ENCODE data around the gene PRELID3B. TPM values are rescaled to one million over a fixed set of nuclear protein-coding genes. Genes with fewer than 3 reads are reported as not detected.

PRELID3B gene
- total RNA-seq, 4 donors from 2014 or later = 25.4 to 42.2 (median 32.8) TPM

DNA sequence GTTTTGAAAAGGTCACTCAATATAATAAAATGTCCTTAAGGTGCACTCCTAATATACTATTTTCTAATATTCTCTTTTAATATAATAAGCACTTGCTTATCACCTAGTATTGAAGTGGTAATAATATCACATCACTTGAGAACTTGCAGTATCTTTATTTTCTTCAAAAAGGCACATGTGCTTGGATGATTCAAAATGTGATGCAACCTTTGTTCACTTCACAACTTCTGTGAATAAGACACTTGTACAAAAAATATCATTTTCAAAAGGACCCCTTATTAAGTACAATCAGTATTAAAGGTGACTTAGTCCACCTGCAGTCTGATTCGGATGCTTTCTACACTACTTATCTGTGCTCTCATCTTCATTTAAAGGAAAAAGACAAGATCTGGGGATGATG, 3.4 kb downstream of the PRELID3B start:
- Histone ChIP-seq H3K36me3 (peaks cover 38% of the 10 kb centered on the region), H3K27me3 (no peaks in the 10 kb centered on the region), H3K4me3 (no peak overlapping the region), H3K9me3 (no peaks in the 10 kb centered on the region), H3K27ac (no peak overlapping the region), H3K4me1 (peaks cover 39% of the 10 kb centered on the region)
- no peak for TF ChIP-seq EP300 (IDR thresholded peaks at IDR 0.05)
- 59% methylated on average over 1 of the region's 1 CpG for WGBS
- DNase-seq (ENCODE audit: low spot score in 2 of 2) = no peak

DNA sequence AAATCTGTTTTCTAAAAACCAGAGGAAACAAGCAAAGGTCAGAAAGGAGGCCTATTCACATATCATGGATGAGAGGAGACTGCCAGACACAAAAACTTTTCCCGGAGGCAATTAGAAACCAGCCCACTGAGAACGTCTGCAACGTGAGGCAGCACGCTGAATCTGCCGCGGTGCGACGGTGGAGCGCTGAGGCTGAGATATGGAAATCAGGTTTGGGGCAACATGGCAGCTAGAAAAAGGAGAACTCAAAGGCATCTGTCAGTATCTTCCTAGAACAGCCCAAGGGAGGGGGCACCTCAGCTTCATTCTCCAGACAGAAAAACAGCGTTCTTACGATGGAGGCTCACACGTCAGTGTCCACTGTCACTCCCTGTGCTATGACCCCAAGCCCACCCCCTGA, 5.2 kb downstream of the PRELID3B start:
- WGBS = 93% methylated on average over 12 of the region's 12 CpGs
- Histone ChIP-seq H3K9me3 (no peaks in the 10 kb centered on the region), H3K4me3 (no peak overlapping the region), H3K4me1 (peaks cover 36% of the 10 kb centered on the region), H3K36me3 (peaks cover 38% of the 10 kb centered on the region), H3K27me3 (no peaks in the 10 kb centered on the region), H3K27ac (no peak overlapping the region)
- TF ChIP-seq POLR2A (IDR thresholded peaks at IDR 0.05) = no peak
- no peak for TF ChIP-seq POLR2AphosphoS5 (IDR thresholded peaks at IDR 0.05)
- TF ChIP-seq CTCF (IDR thresholded peaks at IDR 0.05) = no peak
- no peak for TF ChIP-seq EP300 (IDR thresholded peaks at IDR 0.05)
- no peak for DNase-seq (ENCODE audit: low spot score in 2 of 2)

GRCh38 chr20:59035381-59035780, 7.2 kb downstream of the PRELID3B start:
- no peak overlapping the region for H3K4me3 ChIP-seq
- peaks cover 31% of the 10 kb centered on the region for H3K4me1 ChIP-seq
- WGBS = 98% methylated on average over 3 of the region's 3 CpGs
- TF ChIP-seq EP300 (IDR thresholded peaks at IDR 0.05) (no peak), POLR2A (IDR thresholded peaks at IDR 0.05) (no peak), CTCF (IDR thresholded peaks at IDR 0.05) (no peak), POLR2AphosphoS5 (IDR thresholded peaks at IDR 0.05) (no peak)
- DNase-seq (ENCODE audit: low spot score in 2 of 2) = no peak
- H3K27ac ChIP-seq = no peak overlapping the region
- peaks cover 38% of the 10 kb centered on the region for H3K36me3 ChIP-seq
- no peaks in the 10 kb centered on the region for H3K27me3 ChIP-seq
- no peaks in the 10 kb centered on the region for H3K9me3 ChIP-seq

GRCh38 chr20:59033616-59034165, 8.9 kb downstream of the PRELID3B start:
- H3K27me3 ChIP-seq = no peaks in the 10 kb centered on the region
- no peak for DNase-seq (ENCODE audit: low spot score in 2 of 2)
- H3K4me3 ChIP-seq = no peak overlapping the region
- peaks cover 36% of the 10 kb centered on the region for H3K4me1 ChIP-seq
- H3K27ac ChIP-seq = no peak overlapping the region
- 95% methylated on average over 2 of the region's 2 CpGs for WGBS
- H3K9me3 ChIP-seq = no peaks in the 10 kb centered on the region
- peaks cover 54% of the 10 kb centered on the region for H3K36me3 ChIP-seq
- no peak for TF ChIP-seq POLR2AphosphoS5 (IDR thresholded peaks at IDR 0.05)
- TF ChIP-seq POLR2A (IDR thresholded peaks at IDR 0.05) = no peak
- no peak for TF ChIP-seq EP300 (IDR thresholded peaks at IDR 0.05)
- no peak for TF ChIP-seq CTCF (IDR thresholded peaks at IDR 0.05)

- 97% methylated on average over 1 of the region's 1 CpG for WGBS
- no peak overlapping the region for H3K27ac ChIP-seq
- TF ChIP-seq CTCF (IDR thresholded peaks at IDR 0.05) = no peak
- no peak for TF ChIP-seq POLR2A (IDR thresholded peaks at IDR 0.05)
- TF ChIP-seq POLR2AphosphoS5 (IDR thresholded peaks at IDR 0.05) = no peak
- TF ChIP-seq EP300 (IDR thresholded peaks at IDR 0.05) = no peak
- H3K4me1 ChIP-seq = peaks cover 39% of the 10 kb centered on the region
- DNase-seq (ENCODE audit: low spot score in 2 of 2) = no peak
- no peaks in the 10 kb centered on the region for H3K27me3 ChIP-seq
- H3K4me3 ChIP-seq = peak overlapping the region; percentile 91
- H3K9me3 ChIP-seq = no peaks in the 10 kb centered on the region
- peaks cover 53% of the 10 kb centered on the region for H3K36me3 ChIP-seq
Observed at GRCh38 chr20:59033093-59033492, 9.5 kb downstream of the PRELID3B start.

DNA sequence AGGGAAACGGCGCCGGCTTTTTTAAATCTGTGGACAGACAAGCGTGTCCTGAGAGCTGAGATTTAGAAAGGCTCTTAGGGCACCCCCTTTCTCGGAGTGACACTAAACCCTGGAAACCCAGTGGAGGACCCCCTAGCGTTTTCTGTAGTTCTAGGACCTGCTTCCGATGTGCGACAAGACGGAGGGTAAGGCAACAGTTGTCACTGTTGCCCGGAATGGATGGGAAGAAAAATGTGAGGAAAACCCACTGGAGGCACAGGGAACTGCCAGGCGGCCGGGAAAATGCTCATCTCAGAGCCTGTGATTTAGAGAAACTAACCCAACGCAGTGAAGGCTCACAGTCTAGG, 9.9 kb downstream of the PRELID3B start:
- DNase-seq (ENCODE audit: low spot score in 2 of 2) = no peak
- H3K36me3 ChIP-seq = peaks cover 49% of the 10 kb centered on the region
- H3K27ac ChIP-seq = peak overlapping the region; percentile 89
- TF ChIP-seq CTCF (IDR thresholded peaks at IDR 0.05) (peak; percentile 26 to 32), EP300 (IDR thresholded peaks at IDR 0.05) (no peak)
- no peaks in the 10 kb centered on the region for H3K9me3 ChIP-seq
- H3K4me1 ChIP-seq = peaks cover 41% of the 10 kb centered on the region
- no peaks in the 10 kb centered on the region for H3K27me3 ChIP-seq
- peak overlapping the region; percentile 91 for H3K4me3 ChIP-seq
- WGBS = 4% methylated on average over 9 of the region's 13 CpGs

All from suprapubic skin (tissue), 4 donors.